Uterus (tissue), 4 donors: ENCODE data around the gene PDLIM1. TPM values are rescaled to one million over a fixed set of nuclear protein-coding genes. Genes with fewer than 3 reads are reported as not detected.

ENCODE experiments used
- DNase-seq, 2 donors: peaks; one replicate each; pipeline ENCODE4 v3.0.0-alpha.2; 2019 to 2020
- H3K27ac ChIP-seq, 2 donors: fragments of 200-600 bp; sonication (generic); 1 replicate in 1 of 2; 2 replicates in 1 of 2; pipeline ENCODE4 v1.5.1; 2016 to 2018
- H3K27me3 ChIP-seq, 2 donors: fragments of 200-600 bp; sonication (generic); one replicate each; pipeline ENCODE4 v1.5.1; 2018 to 2019; ENCODE audit warnings: control low read depth in 1 of 2
- H3K36me3 ChIP-seq, 2 donors: fragments of 200-600 bp; sonication (generic); one replicate each; pipeline ENCODE4 v1.5.1; 2019; ENCODE audit warnings: control low read depth in 1 of 2
- H3K4me1 ChIP-seq, 2 donors: fragments of 200-600 bp; sonication (generic); one replicate each; pipeline ENCODE4 v1.5.1; 2018 to 2019; ENCODE audit warnings: control low read depth in 1 of 2
- H3K4me3 ChIP-seq, 2 donors: fragments of 200-600 bp; sonication (generic); 1 replicate in 1 of 2; 2 replicates in 1 of 2; pipeline ENCODE4 v1.5.1; 2018 to 2019; ENCODE audit warnings: mild to moderate bottlenecking in 1 of 2
- H3K9me3 ChIP-seq, 2 donors: fragments of 200-600 bp; sonication (generic); one replicate each; pipeline ENCODE4 v1.5.1; 2019; ENCODE audit warnings: control low read depth in 1 of 2
- POLR2A ChIP-seq, 2 donors: fragments of 450-650 bp; IDR thresholded peaks; one replicate each; pipeline ENCODE4 v1.6.1; 2016; ENCODE audit warnings: antibody characterized with exemption in 2 of 2, mild to moderate bottlenecking in 1 of 2, moderate library complexity in 1 of 2
- intact Hi-C: fragments of 100-400 bp; cut with DNase I; formaldehyde crosslinking; loops from one replicate; pipeline ENCODE4 v1.15.1; 2023; ENCODE audit warnings: low total_unique reads
- total RNA-seq, 4 donors: library from RNA; depleted of rRNA in 3 of 4; stranded (reverse); fragments of >200 nt in 3 of 4; gene quantifications; one replicate each; pipeline versions ENCODE4 v1.1.0 to v1.2.4, GENCODE V29; 2014 to 2023
- TF ChIP-seq, protein P1 (sequence below), 4 experiments: fragments of 200-600 bp in 2 of 4; fragments of 450-650 bp in 2 of 4; sonication (generic) in 2 of 4; IDR thresholded peaks; one replicate each; pipeline ENCODE4 v1.5.1; 2016 to 2019; ENCODE audit warnings: antibody characterized with exemption in 4 of 4, mild to moderate bottlenecking in 2 of 4, moderate library complexity in 1 of 4
- donor health status: DM: yes; HTN: yes; CAD: no.

Gene PDLIM1
- total RNA-seq, 4 donors from 2014 or later, result 14.0 to 192 (median 86.7) TPM

DNA sequence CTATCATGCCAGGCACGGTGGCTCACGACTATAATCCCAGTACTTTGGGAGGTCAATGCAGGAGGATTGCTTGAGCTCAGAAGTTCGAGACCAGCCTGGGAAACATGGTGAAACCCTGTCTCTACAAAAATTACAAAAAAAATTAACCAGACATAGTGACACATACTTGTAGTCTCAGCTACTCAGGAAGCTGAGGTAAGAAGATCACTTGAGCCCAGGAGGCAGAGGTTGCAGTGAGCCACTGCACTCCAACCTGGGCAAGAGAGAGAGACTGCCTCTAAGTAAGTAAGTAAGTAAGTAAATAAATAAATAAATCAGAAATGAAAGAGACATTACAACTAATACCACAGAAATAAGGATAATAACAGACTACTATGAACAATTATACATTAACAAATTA lies 36.2 kb downstream of the PDLIM1 start:
- no peak overlapping the region for H3K4me3 ChIP-seq
- no peaks in the 10 kb centered on the region for H3K36me3 ChIP-seq
- no peaks in the 10 kb centered on the region for H3K9me3 ChIP-seq
- intact Hi-C loops, result no loop called here
- H3K27ac ChIP-seq, result no peak overlapping the region
- H3K27me3 ChIP-seq, result no peaks in the 10 kb centered on the region
- DNase-seq, result no peak
- no peak for TF ChIP-seq POLR2A (IDR thresholded peaks at IDR 0.05)
- TF ChIP-seq, protein P1, sequence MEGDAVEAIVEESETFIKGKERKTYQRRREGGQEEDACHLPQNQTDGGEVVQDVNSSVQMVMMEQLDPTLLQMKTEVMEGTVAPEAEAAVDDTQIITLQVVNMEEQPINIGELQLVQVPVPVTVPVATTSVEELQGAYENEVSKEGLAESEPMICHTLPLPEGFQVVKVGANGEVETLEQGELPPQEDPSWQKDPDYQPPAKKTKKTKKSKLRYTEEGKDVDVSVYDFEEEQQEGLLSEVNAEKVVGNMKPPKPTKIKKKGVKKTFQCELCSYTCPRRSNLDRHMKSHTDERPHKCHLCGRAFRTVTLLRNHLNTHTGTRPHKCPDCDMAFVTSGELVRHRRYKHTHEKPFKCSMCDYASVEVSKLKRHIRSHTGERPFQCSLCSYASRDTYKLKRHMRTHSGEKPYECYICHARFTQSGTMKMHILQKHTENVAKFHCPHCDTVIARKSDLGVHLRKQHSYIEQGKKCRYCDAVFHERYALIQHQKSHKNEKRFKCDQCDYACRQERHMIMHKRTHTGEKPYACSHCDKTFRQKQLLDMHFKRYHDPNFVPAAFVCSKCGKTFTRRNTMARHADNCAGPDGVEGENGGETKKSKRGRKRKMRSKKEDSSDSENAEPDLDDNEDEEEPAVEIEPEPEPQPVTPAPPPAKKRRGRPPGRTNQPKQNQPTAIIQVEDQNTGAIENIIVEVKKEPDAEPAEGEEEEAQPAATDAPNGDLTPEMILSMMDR (IDR thresholded peaks at IDR 0.05), result no peak
- H3K4me1 ChIP-seq, result no peaks in the 10 kb centered on the region

DNA sequence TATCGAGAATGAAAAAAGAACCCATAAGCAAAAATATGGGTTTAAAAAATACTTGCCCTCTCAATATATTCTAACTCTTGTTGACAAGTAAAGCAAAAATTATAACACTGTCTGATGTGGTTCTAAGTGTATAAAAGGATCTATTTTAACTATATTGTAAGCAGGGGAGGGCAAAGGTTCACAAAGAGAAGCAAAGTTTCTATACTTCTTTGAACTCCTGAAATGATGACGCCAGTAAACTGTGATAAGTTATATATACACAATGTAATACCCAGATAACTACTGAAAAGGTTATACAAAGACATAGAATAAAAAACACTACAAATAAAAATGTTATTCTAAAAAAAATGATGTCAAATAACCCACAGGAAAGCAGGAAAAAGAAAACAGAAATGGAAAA lies 37.1 kb downstream of the PDLIM1 start:
- no peak for DNase-seq
- Histone ChIP-seq H3K4me1 (no peaks in the 10 kb centered on the region), H3K36me3 (no peaks in the 10 kb centered on the region), H3K27me3 (no peaks in the 10 kb centered on the region), H3K27ac (no peak overlapping the region), H3K4me3 (no peak overlapping the region), H3K9me3 (no peaks in the 10 kb centered on the region)
- TF ChIP-seq, protein P1 (IDR thresholded peaks at IDR 0.05), result no peak
- no peak for TF ChIP-seq POLR2A (IDR thresholded peaks at IDR 0.05)
- intact Hi-C loops, result no loop called here

DNA sequence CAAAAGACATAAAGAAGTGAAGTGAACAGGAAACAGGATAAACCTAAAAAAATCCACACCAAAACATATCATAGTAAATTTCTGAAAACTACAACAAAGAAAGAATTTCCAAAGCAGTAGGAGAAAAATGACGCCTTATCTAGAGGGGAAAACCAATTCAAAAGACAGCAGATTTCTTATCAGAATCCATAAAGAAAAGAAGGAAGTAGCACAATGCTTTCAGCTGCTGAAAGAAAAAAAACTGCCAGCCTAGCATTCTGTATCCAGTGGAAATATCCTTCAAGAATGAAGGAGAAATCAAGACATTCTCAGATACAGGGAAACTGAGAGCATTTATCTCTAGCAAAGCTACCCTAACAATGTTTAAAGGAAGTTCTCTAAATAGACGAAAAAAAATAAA lies 37.8 kb downstream of the PDLIM1 start:
- Histone ChIP-seq H3K4me1 (no peaks in the 10 kb centered on the region), H3K27me3 (no peaks in the 10 kb centered on the region), H3K4me3 (no peak overlapping the region), H3K27ac (no peak overlapping the region), H3K9me3 (no peaks in the 10 kb centered on the region), H3K36me3 (no peaks in the 10 kb centered on the region)
- no peak for DNase-seq
- no peak for TF ChIP-seq POLR2A (IDR thresholded peaks at IDR 0.05)
- TF ChIP-seq, protein P1 (IDR thresholded peaks at IDR 0.05), result no peak
- intact Hi-C loops, result no loop called here

DNA sequence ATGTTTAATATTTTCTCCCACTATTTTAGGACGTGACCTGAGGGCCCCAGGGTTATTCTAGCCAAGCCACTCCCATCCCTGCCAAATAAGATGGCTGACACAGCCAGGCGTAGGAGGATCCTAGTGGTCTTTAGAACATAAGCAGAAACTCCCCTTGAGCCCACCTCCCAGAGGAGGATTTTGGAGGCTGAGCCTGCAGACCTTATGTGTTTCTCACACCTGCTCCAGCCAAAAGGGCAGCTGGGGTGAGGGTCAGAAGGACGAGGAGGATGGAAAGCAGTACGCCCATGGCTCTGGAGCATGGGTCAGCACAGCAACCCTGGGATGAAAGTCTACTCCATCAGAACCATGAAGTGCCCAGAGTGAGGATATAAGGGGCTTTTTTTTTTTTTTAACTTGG lies 39.9 kb downstream of the PDLIM1 start:
- intact Hi-C loops, result no loop called here
- no peak for DNase-seq

DNA sequence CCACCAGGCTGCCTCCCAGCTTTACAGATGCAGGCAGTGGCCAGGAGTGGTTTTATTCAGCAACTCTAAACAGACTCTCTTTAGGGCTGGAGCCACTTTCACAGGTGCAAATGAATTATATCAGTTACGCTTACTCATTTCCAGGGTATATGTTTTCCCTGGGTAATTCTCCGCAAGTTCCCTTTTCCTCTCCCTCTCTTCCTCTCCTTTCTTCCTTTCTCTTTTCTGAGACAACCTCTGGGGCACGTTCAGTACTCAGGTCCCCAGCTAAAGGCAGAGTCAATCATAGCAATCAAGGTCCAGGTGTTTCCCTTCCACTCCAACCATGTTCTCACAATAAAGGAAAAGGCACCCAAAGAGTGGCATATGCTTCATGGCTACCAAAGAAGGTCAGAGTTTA lies 41.3 kb downstream of the PDLIM1 start:
- DNase-seq, result no peak
- Histone ChIP-seq H3K4me3 (no peak overlapping the region), H3K36me3 (no peaks in the 10 kb centered on the region), H3K27me3 (no peaks in the 10 kb centered on the region), H3K27ac (peak overlapping the region; percentile 38 to 68), H3K4me1 (no peaks in the 10 kb centered on the region), H3K9me3 (no peaks in the 10 kb centered on the region)
- TF ChIP-seq, protein P1 (IDR thresholded peaks at IDR 0.05), result no peak
- no peak for TF ChIP-seq POLR2A (IDR thresholded peaks at IDR 0.05)
- intact Hi-C loops, result loop anchor here (5.0 kb wide), 1 partner anchor 113 kb away; no protein-coding TSS in a partner anchor

More for the DNA sequence above, 39.9 kb downstream of the PDLIM1 start:
- TF ChIP-seq, protein P1 (IDR thresholded peaks at IDR 0.05), result no peak
- no peak for TF ChIP-seq POLR2A (IDR thresholded peaks at IDR 0.05)
- Histone ChIP-seq H3K4me1 (no peaks in the 10 kb centered on the region), H3K36me3 (no peaks in the 10 kb centered on the region), H3K27ac (no peak overlapping the region), H3K27me3 (no peaks in the 10 kb centered on the region), H3K9me3 (no peaks in the 10 kb centered on the region), H3K4me3 (no peak overlapping the region)
